SK-N-MC (cell line): ENCODE measurements around the gene INS.

Experiments
- EZH2 ChIP-seq: fragments of 200-600 bp; sonication (generic); IDR thresholded peaks from one replicate; pipeline ENCODE4 v1.6.1; 2017; ENCODE audit warnings: antibody characterized with exemption
- POLR2AphosphoS5 ChIP-seq: IDR thresholded peaks from 2 replicates; pipeline ENCODE4 v1.6.1; 2012; ENCODE audit warnings: mild to moderate bottlenecking, low read depth, low read length, borderline replicate concordance

DNA sequence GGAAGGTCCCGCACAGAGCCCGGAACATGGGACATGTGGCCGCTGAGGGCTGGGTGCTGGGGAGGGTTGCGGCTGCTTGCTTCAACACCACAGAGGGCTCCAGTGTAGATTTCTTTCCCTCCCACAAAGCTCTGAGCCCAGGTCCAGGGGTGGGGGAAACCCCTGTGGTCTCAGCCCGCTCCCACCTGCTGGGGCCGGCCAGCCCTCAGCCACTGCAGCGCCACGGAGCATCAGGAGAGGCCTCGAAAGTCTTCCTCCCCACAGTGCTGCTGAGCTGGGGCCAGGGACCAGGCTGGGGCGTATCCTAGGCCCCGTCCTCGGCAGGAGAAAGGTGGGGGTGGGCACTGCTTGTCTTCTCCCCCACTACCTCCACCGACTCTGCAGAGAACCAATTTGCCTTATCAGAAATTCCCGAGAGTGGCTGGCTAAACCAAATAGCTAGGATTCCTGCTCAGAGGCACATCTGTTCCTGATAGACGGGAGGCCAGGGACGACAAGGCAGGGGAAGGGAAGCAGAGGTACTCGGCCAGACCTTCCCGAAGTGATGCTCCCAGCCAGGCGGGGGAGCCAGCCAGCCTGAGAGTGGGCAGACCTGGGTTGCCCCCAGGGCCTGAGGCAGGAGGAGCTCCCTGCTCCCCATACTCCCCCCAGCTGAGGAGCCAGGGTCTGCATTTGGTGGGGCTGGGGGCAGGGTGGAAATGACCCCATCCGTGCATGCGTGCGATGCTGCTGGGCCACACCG lies 40.5 kb downstream of the INS start:
- TF ChIP-seq POLR2AphosphoS5, result no peak
- TF ChIP-seq EZH2, result no peak
